ENCODE data around the gene CTNNA2.

Gene CTNNA2

DNA sequence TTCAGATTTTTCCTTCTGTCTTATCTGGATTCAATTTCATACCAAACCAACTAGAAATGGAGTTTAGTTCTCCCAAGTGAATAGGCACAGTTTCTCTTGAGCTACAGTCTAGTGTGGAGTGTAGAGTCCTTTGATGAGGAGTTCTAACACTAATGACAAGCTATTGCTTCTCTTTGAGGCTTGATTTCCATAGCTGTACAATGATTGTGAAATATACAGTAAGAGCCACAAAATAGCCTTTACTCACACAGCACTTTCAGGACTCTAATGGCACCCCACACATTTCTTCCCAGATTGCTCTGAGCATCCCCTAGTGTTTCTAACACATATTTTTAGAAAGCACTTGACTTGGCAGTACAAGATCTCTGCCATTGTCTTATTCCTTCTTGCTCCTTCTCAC, 638.4 kb downstream of the CTNNA2 start:
- no peaks in the 10 kb centered on the region for H3K9me3 ChIP-seq (ENCODE audit: severe bottlenecking)
- no peak overlapping the region for H3K27ac ChIP-seq
- TF ChIP-seq, protein P1, sequence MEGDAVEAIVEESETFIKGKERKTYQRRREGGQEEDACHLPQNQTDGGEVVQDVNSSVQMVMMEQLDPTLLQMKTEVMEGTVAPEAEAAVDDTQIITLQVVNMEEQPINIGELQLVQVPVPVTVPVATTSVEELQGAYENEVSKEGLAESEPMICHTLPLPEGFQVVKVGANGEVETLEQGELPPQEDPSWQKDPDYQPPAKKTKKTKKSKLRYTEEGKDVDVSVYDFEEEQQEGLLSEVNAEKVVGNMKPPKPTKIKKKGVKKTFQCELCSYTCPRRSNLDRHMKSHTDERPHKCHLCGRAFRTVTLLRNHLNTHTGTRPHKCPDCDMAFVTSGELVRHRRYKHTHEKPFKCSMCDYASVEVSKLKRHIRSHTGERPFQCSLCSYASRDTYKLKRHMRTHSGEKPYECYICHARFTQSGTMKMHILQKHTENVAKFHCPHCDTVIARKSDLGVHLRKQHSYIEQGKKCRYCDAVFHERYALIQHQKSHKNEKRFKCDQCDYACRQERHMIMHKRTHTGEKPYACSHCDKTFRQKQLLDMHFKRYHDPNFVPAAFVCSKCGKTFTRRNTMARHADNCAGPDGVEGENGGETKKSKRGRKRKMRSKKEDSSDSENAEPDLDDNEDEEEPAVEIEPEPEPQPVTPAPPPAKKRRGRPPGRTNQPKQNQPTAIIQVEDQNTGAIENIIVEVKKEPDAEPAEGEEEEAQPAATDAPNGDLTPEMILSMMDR (IDR thresholded peaks at IDR 0.05; ENCODE audit: low read depth, low read length) = no peak
- H3K4me3 ChIP-seq (ENCODE audit: low read depth, low read length) = no peak overlapping the region
- DNase-seq = no peak
- H3K27me3 ChIP-seq (ENCODE audit: insufficient read depth, low read depth, severe bottlenecking) = no peaks in the 10 kb centered on the region
- no peaks in the 10 kb centered on the region for H3K36me3 ChIP-seq

DNA sequence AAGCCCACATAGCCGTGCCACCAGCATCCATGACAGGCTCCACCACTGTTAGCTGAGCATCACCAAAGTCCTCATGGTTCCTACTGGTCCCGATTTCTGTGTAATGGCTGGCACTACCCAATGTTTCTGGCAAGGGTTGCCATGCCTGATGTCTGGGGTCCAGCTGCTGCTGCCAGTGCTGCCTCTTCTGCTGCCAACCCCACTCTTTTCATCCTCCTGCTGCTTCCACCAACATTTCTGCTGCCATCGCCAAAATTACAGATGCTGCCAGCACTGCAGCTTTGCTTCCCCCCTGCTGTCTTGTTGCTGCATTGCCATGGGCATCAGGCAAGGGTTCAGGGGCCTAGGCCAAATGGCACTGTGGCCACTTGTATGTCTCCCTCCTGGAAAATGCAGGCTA, 638.8 kb downstream of the CTNNA2 start:
- H3K4me3 ChIP-seq (ENCODE audit: low read depth, low read length) = no peak overlapping the region
- H3K27ac ChIP-seq = no peak overlapping the region
- TF ChIP-seq, protein P1 (IDR thresholded peaks at IDR 0.05; ENCODE audit: low read depth, low read length) = no peak
- no peaks in the 10 kb centered on the region for H3K36me3 ChIP-seq
- no peaks in the 10 kb centered on the region for H3K27me3 ChIP-seq (ENCODE audit: insufficient read depth, low read depth, severe bottlenecking)
- H3K9me3 ChIP-seq (ENCODE audit: severe bottlenecking) = no peaks in the 10 kb centered on the region
- no peak for DNase-seq

DNA sequence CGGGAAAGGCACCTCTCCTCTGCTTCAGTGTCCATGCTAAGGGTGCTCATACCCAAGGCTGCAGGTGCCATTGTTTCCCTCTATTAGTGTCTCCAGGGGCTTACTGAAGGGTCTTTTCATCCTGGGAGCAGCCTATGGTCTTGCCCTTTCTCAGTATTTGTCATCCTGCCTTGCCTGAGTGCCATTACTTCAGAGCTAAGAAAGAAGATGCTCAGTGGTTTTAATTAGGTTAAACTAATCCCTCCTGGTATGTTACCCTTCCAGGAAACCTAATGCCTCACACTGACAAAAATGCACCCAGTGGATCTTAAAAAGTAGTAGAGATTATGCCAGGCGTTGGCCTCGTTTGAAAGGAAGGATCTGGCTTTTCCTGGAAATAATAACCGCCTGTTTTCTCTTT, 640.3 kb downstream of the CTNNA2 start:
- Histone ChIP-seq H3K4me3 (ENCODE audit: low read depth, low read length) (no peak overlapping the region), H3K27me3 (ENCODE audit: insufficient read depth, low read depth, severe bottlenecking) (peaks cover 2% of the 10 kb centered on the region), H3K36me3 (no peaks in the 10 kb centered on the region), H3K9me3 (ENCODE audit: severe bottlenecking) (no peaks in the 10 kb centered on the region), H3K27ac (no peak overlapping the region)
- TF ChIP-seq, protein P1 (IDR thresholded peaks at IDR 0.05; ENCODE audit: low read depth, low read length) = no peak
- no peak for DNase-seq

DNA sequence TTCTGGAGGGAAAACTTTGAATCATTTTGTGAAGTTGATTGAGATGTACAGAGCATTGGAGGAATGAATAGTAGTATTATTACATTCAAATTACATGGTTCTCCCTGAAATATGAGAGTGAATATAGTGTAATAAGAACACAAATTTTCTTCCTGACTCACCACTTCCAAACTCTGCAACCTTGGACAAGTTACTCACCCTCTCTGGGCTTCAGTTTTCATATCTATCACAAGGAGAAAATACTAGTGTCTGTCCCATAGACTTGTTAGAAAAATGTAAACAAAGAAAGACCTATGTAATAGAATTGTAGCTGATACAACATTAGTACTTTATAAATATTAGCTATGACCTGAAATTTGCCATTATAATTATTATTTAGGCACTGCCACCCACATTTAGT, 640.9 kb downstream of the CTNNA2 start:
- H3K4me3 ChIP-seq (ENCODE audit: low read depth, low read length) = no peak overlapping the region
- TF ChIP-seq, protein P1 (IDR thresholded peaks at IDR 0.05; ENCODE audit: low read depth, low read length) = no peak
- H3K36me3 ChIP-seq = no peaks in the 10 kb centered on the region
- H3K27ac ChIP-seq = no peak overlapping the region
- H3K9me3 ChIP-seq (ENCODE audit: severe bottlenecking) = no peaks in the 10 kb centered on the region
- H3K27me3 ChIP-seq (ENCODE audit: insufficient read depth, low read depth, severe bottlenecking) = peaks cover 2% of the 10 kb centered on the region
- no peak for DNase-seq

DNA sequence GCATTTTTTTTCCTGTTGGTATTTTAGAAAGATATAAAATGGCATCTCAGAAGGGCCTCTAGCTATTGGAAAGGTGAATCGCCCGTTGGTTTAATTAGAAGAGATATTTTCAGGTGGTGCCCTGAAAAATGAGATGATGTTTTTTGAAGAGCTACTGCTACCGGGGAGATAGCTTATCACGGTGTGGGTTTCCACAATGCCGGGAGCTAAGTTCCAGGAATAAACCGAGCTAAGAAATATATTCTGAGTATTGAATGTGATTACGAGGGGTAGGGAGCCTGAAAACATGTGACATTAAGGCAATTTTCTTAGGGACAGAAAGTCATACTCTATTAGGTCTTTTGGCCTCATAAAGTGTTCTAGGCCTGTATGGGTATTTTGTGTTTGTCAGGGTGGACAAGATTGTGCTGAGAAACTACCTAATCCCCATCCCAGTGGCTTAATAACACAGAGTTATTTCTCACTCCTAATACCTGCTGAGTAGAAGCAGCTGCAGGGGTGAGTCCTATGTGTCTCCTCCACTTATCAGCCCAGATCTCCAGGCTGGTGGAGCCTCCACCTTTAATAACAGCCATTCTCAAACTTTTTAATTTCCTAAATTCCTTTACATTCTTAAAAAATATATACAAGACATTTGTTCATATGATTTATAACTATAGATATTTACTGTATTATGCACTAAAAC, 641.5 kb downstream of the CTNNA2 start:
- TF ChIP-seq, protein P1 (IDR thresholded peaks at IDR 0.05; ENCODE audit: low read depth, low read length) = no peak
- Histone ChIP-seq H3K27me3 (ENCODE audit: insufficient read depth, low read depth, severe bottlenecking) (peaks cover 2% of the 10 kb centered on the region), H3K27ac (no peak overlapping the region), H3K36me3 (no peaks in the 10 kb centered on the region), H3K9me3 (ENCODE audit: severe bottlenecking) (no peaks in the 10 kb centered on the region), H3K4me3 (ENCODE audit: low read depth, low read length) (no peak overlapping the region)
- no peak for DNase-seq

DNA sequence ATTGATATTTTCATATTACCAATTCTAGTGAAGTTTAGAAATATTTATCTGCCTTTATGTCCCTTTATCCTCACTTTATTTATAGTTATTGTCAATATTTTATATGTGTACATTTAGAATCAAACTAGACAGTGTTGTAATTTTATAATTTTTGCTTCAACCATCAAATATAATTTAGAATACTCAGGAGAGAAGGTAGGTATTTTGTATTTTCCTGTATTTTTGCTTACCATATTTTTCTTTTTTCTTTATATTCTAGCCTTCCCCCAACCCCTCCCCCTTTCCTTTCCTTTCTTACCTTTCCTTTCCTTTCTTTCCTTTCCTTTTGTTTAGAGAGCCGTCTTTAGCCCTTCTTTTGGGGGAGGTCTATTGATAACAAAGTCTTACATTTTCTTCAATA, 651.5 kb downstream of the CTNNA2 start:
- H3K36me3 ChIP-seq = no peaks in the 10 kb centered on the region
- no peaks in the 10 kb centered on the region for H3K27me3 ChIP-seq (ENCODE audit: insufficient read depth, low read depth, severe bottlenecking)
- TF ChIP-seq, protein P1 (IDR thresholded peaks at IDR 0.05; ENCODE audit: low read depth, low read length) = no peak
- no peak overlapping the region for H3K4me3 ChIP-seq (ENCODE audit: low read depth, low read length)
- no peak overlapping the region for H3K27ac ChIP-seq
- no peak for DNase-seq
- no peaks in the 10 kb centered on the region for H3K9me3 ChIP-seq (ENCODE audit: severe bottlenecking)
